Metanephros (tissue), 1 donor: Measurements from ENCODE around the gene INSRR. TPM values are rescaled to one million over a fixed set of nuclear protein-coding genes. Genes with fewer than 3 reads are reported as not detected.

Experiments used
- total RNA-seq: library from RNA; depleted of rRNA; stranded (reverse); fragments of >200 nt; gene quantifications from one replicate; pipeline ENCODE4 v1.2.3, GENCODE V29; 2014

The INSRR gene
- 1.9 TPM for total RNA-seq

DNA sequence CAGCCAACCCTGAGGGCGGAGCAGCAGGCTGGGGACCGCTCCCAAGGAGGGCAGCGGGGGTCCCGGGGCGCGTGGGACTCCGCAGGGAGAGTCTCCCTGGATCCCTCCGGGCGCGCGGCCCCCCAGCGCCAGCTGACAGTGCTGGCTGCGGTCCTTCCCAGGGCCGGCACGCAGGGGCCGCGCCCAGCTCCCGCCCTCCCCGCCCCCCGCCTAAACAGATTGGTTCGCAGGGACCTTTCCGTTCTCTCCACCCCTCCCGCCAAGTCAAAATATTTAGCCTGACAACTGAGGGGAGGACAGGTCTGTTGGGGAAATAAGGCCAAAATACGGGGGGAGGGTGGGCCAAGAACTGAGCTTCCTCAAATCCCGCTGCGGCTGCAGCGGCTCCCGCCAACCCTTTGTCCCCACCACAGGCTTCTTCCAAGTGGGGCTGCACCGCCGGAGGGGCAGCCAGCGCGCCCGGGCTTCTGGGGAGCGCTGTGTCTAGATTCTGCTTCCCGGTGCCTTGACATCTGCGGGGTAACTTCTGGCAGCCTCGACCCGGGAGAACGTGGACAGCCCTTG is at the start of gene INSRR:
Gene INSRR (minus strand): TSS at position 159 of the 564 bp plus-strand sequence. CDS start 496 bp downstream, outside the sequence.

DNA sequence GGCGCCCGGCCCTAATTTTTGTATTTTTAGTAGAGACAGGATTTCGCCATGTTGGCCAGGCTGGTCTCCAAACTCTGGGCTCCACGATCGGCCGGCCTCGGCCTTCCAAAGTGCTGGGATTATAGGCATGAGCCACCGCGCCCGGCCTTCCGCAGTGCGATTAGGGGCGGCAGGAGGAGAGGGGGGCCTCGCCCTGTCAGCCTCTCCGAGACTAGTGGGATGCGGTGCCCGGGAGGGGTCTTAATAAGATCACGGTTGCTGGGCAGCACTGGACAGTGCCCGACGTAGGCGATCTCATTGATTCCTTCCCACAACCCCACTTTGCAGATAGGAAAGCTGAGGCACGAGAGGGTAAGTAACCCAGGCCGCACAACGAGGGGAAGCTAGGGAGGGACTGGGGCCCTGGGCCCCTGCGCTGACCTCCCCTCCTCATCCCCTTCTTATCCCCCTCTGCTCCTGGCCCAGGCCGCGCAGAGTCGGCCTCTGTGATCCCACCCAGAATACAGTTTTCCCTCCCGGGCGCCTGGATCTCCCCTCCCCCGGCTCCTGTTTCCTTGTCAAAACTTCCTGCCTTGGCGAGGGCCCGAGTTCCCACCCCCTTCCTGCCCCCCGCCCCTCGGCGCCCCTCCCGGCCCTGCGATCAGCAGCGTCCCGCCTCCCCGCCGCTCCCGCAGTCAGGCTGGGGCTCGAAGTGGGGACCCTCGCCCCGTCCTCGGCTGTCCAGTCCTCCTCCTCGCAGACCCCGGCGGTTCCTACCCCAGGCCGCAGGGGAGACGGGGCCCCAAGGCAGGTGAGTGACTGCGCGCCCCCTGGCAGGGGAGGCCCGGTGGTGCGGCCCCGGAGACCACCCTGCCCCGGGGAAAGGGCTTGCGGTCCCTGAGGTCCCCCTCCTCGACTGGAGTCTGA is 34.4 kb upstream of the INSRR start, which contains the start of gene PEAR1:
Gene PEAR1 (plus strand): TSS at position 671 of the 906 bp plus-strand sequence. CDS start 10,209 bp downstream, outside the sequence.

DNA sequence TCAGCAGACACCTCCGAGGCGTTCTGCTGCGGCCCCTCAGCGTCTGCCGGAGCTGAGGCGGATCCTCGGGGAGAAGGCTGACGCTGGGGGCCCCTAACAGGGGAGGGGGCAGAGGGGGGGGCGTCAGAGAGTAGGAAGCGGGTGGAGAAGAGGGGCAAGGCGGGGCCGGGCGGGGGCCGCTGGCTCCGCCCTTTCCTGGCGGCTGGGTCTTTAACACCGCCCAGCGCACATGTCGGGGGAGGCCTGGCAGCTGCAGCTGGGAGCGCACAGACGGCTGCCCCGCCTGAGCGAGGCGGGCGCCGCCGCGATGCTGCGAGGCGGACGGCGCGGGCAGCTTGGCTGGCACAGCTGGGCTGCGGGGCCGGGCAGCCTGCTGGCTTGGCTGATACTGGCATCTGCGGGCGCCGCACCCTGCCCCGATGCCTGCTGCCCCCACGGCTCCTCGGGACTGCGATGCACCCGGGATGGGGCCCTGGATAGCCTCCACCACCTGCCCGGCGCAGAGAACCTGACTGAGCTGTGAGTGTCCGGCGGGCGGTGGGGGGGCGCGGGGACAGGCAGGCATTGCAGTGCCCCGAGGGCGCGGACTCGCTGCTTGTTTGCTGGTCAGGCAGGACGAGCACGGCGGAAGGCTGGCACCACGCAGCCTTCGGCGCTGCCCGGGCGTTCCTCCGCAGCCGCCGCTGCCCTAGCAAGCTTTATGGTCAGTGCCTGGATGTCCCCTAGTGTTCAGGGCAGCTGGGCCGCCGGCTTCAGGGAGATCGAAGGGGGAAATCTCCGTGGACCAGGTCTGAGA is 1.9 kb upstream of the INSRR start, which contains the start of gene NTRK1:
Gene NTRK1 (plus strand): TSS at position 238 of the 796 bp plus-strand sequence. CDS start 70 bp downstream, at position 308.

DNA sequence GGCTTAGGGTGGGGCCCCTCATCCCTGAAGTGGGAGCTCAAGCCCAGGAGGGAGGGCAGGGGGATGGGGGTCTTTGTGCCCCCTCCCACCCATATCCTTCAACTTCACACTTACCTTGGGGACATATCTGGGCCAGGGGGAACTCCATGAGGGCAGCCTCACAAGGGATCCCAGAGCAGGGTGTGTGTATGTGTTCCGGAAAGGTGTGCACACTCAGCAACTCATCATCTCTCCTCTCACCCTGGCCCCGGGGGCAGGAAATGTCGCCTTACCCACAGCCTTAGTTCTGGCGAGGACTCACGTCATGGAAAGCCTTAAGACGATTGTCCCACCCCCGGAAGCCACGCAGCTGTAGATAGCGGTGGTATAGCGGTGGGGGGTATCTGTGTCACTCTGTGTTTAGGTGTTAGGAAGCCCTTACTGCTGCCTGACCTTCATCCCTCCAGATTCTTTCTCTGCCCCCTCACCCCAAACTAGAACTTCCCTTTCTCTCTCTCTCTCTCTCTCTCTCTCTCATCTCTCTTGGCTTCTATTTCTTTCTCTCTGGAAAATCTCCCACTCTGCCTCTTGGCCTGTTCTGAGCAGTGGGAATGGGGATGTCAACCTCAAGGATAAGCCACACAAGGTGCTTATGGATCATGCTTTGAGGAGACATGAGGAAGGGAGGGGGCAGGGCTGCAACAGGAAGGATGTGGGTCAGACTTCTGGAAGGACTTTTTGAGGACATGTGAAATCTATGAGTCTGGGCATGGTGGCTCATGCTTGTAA is 42.2 kb downstream of the INSRR start, which contains the start of gene SH2D2A:
Gene SH2D2A (minus strand): TSS at position 288 of the 768 bp plus-strand sequence. CDS start 140 bp downstream, at position 148.

Other genes starting within 250 kb of the INSRR start
- gene HAPLN2, start 239.7 kb downstream of the INSRR start, total RNA-seq: 0.29 TPM
- gene BCAN, start 217.0 kb downstream of the INSRR start, total RNA-seq: 0.18 TPM
- 62.2 TPM for gene NES, start 181.7 kb downstream of the INSRR start, total RNA-seq
- 17.1 TPM for gene CRABP2, start 153.5 kb downstream of the INSRR start, total RNA-seq
- 22.9 TPM for gene METTL25B, start 130.6 kb downstream of the INSRR start, total RNA-seq
- 13.3 TPM for gene ISG20L2, start 130.4 kb downstream of the INSRR start, total RNA-seq
- 40.3 TPM for gene MRPL24, start 118.0 kb downstream of the INSRR start, total RNA-seq
- gene HDGF, start 107.4 kb downstream of the INSRR start, total RNA-seq: 107 TPM
- 33.2 TPM for gene PRCC, start 91.6 kb downstream of the INSRR start, total RNA-seq
- gene SH2D2A, start 42.3 kb downstream of the INSRR start, total RNA-seq: 0.64 TPM
- gene NTRK1, start 1.7 kb upstream of the INSRR start, total RNA-seq: 2.0 TPM
- 33.2 TPM for gene PEAR1, start 34.6 kb upstream of the INSRR start, total RNA-seq
- 0.35 TPM for gene LRRC71, start 61.5 kb upstream of the INSRR start, total RNA-seq
- gene ARHGEF11, start 186.6 kb upstream of the INSRR start, total RNA-seq: 33.0 TPM
- not detected for gene ETV3L, start 240.7 kb upstream of the INSRR start, total RNA-seq